GM18951 (cell line): ENCODE measurements around the gene NCOA3.

Experiments
- POLR2A ChIP-seq: IDR thresholded peaks from 4 replicates; pipeline ENCODE4 v1.6.1; 2011; ENCODE audit warnings: mild to moderate bottlenecking; ENCODE audit not compliant: insufficient read length, insufficient read depth; ENCODE audit errors: extremely low read depth
- in situ Hi-C: fragments of 300-500 bp; cut with MboI; formaldehyde crosslinking; loops from one replicate; pipeline ENCODE4 v1.12.0; 2022; ENCODE audit warnings: low sequenced_read_pairs, mixed read lengths, inconsistent platforms; ENCODE audit not compliant: unreplicated experiment

NCOA3 gene

DNA sequence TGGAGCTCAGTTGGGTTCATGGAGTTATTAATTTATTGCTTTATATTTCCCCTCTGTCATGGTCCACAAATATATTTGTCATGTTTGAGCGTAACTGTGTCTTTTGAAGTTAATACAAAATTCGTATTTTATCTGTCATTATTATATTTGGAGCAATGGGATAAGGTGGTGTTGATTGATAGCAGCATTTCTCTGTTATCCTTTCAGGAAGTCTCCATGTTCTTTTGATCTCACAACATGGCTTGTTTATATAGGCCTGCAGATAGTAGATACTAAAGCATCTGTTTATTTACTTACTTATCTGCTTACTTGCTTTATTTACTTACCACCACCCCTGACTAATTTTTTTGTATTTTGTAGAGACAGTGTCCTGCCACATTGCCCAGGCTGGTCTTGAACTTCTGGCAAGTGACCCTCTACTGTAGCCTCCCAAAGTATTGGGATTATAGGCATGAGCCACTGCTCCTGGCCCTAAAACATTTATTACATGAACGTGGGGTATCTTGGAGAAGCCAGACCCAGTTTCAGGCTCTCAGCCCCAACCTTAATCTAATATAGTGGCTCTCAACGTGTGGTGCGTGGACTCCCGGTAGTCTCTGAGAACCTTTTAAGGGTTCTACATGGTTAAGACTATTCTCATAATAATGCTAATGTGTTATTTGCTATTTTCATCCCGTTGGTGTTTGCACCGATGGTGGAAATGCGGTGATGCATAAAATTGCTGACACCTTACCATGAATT, 104.2 kb downstream of the NCOA3 start:
- in situ Hi-C loops = no loop called here
- no peak for TF ChIP-seq POLR2A

DNA sequence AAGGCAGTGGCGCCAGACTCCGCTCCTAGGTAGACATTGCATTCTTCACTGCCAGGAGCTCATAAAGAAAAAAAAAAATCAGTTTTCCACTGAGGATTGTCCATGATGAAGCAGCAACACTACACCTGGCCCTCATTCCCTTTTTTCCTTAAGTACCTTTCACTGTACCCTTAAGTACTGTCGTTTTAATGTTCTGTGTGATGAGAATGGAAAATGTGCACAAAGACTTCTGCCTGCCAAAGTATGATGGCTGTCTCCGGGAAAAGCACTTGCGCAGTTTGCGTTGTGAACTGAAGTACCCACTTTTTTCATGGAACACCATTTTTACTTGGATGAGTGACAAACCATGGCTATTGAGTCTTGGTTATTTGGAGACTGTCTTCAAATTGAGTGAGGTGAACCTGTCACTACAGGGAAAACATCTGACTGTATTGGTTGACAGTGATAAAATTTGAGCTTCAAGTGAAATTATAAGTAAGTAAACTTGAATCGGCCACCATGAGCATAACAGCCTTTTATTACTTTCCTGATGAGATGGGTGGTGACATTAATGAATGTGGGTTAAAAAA, 104.8 kb downstream of the NCOA3 start:
- in situ Hi-C loops = no loop called here
- no peak for TF ChIP-seq POLR2A

DNA sequence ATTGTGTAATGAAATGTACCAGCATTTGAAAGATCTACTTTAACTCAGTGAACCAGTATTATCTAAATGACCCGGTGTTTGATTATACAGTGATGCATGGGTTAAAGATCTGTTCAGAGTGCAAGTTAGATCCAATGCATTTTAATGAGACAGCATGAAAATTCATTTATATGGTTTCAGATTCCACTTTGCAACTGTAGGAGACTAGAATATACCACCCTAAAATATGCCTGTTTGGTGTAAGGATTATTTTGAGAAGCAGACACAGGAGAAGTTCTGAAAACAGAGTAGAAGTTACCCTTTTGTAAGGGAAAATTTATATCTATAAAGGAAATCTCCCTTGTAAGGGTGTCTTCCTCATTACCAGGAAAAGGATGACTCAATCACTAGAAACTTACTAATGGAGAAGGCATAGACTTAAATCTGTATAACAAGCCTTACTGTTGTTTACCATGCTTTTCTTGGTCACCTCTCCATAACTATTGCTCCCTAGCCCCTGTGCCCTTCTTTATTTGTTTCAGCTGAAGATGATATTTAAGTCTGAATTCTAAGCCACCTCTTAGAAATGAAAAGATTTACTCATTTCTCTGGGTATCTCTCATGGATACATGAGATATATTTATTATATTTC, 105.4 kb downstream of the NCOA3 start:
- no peak for TF ChIP-seq POLR2A
- in situ Hi-C loops = no loop called here

GRCh38 chr20:47609001-47609400, 107.3 kb downstream of the NCOA3 start:
- in situ Hi-C loops = no loop called here
- TF ChIP-seq POLR2A = no peak

- in situ Hi-C loops = no loop called here
- no peak for TF ChIP-seq POLR2A
Measured at GRCh38 chr20:47610247-47610944, 108.7 kb downstream of the NCOA3 start.

- in situ Hi-C loops = no loop called here
- no peak for TF ChIP-seq POLR2A
Measured at GRCh38 chr20:47610945-47611250, 109.2 kb downstream of the NCOA3 start.

DNA sequence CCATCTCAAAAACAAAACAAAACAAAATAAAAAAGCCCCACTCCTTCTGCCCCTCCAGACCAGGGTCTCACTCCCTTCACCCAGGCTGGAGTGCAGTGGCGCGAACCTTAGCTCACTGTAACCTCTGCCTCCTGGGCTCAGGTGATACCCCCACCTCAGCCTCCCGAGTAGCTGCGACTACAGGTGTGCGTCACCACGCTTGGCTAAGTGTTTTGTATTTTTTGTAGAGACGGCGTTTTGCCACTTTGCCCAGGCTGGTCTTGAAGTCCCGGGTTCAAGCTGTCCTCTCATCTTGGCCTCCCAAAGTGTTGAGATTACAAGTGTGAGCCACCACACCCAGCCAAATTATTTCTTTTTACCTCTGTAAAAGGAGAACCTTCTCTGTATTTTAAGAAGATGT, 110.1 kb downstream of the NCOA3 start:
- no peak for TF ChIP-seq POLR2A
- in situ Hi-C loops = no loop called here

GRCh38 chr20:47612670-47613069, 111.0 kb downstream of the NCOA3 start:
- in situ Hi-C loops = no loop called here
- no peak for TF ChIP-seq POLR2A

DNA sequence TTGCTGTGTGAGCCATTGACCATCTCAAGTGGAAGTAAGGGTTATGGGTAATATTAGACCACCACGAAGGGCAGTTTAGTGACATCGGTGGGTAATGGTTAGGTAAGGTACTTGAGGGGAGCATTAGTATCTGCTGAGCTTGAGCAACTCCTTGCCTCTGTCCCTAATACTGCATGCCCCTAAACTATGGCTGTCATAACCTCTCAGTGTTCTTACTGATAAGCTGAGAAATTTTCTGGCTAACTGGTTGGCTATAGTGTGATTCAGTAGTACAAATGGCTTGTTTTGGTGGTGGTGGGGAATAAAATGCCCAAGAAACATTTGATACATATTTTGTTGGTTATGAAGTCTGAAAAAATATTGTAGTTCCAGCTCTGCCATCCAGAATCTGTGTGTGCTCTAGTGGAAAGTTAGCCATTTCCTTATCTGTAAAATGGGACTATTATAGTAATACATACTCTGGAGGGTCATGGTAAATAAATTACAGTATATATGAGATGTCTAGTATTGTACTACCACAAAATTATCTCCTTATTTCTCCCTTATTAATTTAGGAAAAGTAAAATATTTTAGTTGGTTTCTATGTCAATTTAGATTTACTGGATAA, 113.1 kb downstream of the NCOA3 start:
- in situ Hi-C loops = no loop called here
- no peak for TF ChIP-seq POLR2A

GRCh38 chr20:47618479-47618878, 116.8 kb downstream of the NCOA3 start:
- TF ChIP-seq POLR2A = no peak
- in situ Hi-C loops = no loop called here

- TF ChIP-seq POLR2A = no peak
- in situ Hi-C loops = no loop called here
Measured at GRCh38 chr20:47620808-47621805, 119.4 kb downstream of the NCOA3 start.

- TF ChIP-seq POLR2A = no peak
- in situ Hi-C loops = no loop called here
Measured at GRCh38 chr20:47622118-47622665, 120.5 kb downstream of the NCOA3 start.
